Activated T-cell treated with anti-CD3 and anti-CD28 coated beads for 4 hours (primary cell): Measurements from ENCODE around the gene ASXL3.

Experiments
- DNase-seq: peaks from one replicate; pipeline ENCODE4 v3.0.0-alpha.2; 2020

The ASXL3 gene

DNA sequence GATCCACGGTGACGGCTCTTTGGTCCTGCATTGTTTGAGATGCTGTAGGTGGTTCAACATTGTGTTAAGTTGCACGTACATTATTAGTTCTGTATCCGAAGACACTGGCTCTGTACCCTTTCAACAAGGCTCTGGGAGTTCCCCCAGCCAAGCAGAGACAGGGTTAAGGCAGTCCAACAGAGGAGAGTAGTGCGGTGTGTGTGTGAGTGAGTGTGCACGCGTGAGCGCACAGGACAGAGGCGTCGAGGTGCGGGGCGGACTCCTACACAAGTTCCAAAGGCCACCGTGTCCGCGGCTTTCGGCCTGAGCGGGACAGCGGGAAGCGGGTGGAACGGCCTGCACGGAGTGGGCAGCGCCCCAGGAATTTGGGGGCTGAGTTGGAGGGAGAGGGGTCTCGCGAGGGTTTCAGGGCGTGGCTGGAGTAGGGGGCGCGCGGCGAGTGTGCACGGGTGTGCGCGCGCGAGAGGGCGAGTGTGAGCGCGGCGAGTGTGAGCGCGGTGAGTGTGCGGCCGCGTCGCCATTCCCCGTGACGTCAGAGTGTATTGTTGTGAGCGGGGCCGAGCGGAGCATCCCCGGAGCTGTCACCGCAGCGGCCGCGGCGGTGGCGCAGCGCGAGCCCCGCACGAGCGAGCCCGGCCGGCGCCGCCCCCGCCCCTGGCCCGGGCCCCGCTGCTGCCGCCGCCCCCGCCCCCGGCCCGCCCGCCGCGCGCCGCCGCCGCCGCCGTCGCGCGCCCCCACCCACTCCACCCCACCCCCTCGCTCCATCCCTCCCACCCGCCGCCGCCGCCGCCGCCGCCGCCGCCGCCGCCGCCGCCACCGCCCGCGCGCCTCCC, at the start of gene ASXL3:
Gene ASXL3, plus strand, starts transcription at position 535 of the 833 bp plus-strand sequence. CDS start 413 bp downstream, outside the sequence.
- no peak for DNase-seq

DNA sequence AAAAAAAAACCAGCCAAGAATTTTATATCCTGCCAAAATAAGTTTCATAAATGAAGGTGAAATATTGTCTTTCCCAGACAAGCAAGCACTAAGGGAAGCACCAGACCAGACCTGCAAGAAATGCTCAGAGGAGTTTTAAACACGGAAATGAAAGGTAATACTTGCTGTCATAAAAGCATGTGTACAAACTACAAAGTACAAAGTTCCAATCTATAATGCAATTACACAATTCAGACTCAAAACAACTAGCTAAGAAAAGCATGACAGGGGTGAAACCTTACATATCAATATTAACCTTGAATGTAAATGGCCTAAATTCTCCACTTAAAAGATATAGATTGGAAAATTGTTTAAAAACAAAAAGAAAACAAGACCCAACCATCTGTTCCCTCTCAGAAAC, 45.0 kb upstream of the ASXL3 start:
- no peak for DNase-seq

DNA sequence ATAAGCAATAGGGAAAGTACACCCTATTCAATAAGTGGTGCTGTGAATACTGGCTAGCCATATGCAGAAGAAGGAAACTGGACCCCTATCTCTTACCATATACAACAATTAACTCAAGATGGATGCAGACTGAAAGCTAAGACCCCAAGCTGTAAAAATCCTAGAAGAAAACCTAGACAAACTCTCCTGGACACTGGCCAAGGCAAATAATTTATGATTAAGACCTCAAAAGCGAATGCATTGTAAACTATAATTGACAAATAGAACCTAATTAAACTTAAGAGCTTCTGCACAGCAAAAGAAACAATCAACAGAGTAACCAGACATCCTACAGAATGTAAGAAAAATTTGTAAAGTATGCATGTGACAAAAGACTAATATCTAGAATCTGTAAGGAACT, 41.1 kb upstream of the ASXL3 start:
- DNase-seq = no peak

DNA sequence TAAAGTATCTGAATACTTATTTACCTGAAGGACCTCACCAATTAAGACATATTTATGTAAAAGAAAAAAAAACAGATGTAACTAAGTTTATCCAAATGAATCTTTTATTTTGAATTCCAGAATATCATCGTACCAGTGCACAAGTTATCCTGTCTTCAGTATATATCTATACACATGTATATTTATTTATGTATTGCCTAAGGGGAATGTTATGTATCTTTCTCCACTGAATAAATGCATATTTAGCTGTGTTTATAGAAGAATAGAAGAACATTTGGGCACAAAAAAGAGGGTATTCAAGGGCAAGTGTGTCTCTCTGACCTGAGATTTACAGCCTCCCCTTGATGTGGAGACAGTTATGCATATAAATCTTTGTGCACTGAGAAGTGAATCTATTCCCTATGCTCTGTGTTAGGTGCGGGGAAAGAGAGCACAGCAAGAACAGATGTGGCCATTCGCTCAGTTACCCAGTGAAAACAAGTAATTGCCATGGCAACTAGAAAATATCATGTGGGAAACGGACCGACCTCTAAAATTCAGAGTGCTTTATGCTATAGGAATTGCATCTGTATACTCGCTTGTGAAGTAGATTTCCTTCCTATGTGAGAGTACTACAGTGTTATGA, 39.5 kb upstream of the ASXL3 start:
- DNase-seq = no peak

DNA sequence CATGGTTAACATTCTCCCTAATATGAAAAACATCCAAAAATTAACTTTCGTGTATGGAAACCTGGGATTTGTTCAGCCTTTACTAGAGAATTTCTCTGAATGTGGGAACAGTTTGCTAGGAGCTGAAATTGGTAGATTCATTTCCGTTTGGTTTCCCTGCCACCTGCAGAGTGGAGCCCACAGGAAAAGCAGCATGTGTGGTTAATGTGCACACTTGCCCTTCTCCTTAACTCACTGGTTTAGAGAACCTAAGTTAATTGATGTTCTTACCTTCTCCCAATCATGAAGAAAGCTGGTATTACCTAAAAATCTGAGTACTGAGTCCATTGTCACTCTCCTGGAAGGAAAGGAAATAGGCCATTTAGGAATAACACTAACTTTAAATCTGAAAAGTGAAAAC, 37.6 kb upstream of the ASXL3 start:
- DNase-seq = no peak

DNA sequence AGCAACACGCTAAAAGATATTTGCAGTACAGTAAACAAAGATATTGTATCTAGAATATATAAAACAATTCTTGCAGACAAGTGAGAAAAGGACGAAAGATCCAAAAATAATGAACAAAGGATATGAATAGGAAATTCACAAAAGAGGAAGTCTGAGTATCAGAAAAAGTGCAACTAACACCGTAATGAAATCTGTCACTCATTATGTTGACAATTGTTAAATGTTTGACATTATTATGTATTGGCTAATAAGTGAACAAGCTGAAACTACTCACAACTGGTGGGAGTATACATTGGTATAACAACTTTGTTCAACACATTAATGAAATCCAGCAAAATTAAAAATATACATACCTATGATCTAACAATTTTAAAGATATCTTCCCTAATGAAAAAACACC, 36.7 kb upstream of the ASXL3 start:
- DNase-seq = no peak

DNA sequence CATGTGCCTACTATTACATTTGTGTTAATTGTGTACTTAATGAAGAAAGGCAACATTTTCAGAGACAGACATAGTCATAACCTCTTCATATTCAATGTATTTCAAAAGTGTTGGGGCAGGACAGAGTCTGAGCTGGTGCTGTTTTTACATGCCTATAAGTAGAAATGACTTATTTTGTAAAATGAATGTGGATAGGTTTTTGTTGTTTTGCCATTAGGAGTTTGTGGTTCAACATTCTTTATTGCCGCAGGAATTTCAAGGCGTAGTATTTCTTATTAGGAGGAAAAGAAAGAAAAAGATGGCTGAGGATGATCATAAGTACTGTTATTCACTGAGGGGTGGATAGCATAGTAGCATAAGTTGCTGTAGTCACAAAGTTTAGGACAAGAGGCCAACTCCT, 21.2 kb upstream of the ASXL3 start:
- DNase-seq = no peak

DNA sequence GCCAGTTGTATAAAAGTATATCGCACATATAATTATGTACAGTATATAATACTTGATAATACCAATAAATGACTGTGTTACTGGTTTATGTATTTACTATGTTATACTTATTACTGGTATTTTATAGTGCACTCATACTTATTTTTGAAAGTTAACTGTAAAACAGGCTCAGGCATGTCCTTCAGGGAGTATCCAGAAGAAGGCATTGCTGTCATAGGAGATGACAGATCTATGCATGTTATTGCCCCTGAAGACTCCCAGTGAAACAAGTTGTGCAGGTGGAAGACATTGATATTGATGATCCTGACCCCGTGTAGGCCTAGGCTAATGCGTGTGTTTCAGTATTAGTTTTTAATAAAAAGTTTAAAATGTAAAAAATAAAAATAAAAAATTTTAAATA, 20.3 kb upstream of the ASXL3 start:
- no peak for DNase-seq

DNA sequence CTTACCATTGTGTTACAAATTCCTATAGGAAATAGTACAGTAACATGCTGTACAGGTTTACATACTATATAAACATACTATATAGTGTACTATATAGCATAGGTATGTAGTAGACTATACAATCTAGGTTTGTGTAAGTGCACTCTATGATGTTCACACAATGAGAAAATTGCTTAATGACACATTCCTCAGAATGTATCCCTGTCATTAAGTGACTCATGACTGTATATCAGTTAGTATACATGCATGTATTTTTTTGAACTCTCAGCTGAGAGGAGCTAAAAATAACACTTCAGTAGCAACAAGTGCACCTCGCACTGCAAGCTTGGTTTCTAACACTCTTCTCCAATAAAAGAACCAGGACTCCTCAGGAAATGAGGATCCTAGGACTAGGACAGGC, 19.5 kb upstream of the ASXL3 start:
- no peak for DNase-seq

DNA sequence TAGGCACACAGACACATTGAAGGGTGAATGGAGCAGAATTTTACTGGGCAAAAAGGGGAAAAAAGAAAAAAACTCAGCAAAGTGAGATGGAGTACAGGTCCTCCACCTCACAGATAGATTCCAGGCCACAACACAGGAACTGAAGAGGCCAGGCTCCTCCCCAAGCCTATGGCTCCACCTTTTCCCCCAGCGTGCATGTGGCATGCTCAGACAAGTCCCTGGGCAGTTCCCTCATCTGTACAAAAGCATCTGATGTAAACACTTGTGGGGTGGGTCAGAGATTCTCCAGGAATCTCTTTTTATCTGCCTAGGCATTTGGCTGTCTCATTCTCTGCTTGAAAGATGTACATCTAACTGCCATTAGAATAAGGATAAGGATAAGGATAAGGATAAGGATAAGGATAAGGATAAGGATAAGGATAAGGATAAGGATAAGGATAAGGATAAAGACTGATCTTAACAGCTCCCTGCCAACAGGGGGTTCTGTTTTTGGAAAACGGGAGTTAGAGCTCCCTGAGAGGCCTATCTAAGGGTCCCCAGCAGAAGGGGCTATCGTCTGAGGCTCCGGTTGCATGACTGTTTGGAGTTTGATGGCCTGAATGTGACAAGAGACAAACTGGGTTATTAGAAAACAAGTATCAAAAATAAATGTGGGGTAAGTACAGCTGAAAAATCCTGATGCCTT, 17.2 kb upstream of the ASXL3 start:
- no peak for DNase-seq

DNA sequence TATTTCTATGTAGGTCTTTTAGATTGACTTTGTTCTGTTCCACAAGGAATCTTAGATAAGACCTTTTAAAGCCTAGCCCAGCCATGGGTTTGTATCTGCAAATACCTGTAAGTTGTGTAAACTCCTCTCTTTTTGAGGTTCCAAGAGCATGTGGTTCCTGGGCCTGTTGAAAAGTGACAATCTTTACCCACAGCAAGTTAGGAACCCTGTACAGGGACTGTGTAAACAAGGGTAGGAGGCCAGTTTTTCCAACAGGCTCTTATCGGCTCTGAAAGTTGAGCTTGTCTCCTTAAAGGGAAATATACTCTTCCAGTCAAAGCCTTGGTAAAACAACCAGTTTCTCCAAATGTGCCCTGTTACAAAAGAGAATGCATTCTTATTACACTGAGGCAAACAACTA, 15.3 kb upstream of the ASXL3 start:
- DNase-seq = no peak

DNA sequence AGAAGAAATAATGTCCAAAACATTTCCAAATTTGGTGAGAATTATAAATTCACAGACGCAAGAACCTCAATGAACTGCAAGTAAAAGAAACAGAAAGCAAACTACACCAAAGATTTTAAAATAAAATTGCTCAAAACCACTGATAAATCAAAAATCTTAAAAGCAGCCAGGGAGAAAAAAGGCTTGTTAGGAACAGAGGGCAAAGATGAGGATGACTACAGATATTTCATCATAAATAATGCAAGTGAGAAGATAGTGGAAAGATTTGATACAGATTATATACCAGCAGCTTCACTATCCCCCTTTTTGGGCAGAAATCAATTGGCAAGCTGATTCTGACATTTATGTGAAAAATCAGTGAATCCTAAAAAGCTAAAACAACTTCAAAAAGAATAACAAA, 10.3 kb upstream of the ASXL3 start:
- DNase-seq = no peak

DNA sequence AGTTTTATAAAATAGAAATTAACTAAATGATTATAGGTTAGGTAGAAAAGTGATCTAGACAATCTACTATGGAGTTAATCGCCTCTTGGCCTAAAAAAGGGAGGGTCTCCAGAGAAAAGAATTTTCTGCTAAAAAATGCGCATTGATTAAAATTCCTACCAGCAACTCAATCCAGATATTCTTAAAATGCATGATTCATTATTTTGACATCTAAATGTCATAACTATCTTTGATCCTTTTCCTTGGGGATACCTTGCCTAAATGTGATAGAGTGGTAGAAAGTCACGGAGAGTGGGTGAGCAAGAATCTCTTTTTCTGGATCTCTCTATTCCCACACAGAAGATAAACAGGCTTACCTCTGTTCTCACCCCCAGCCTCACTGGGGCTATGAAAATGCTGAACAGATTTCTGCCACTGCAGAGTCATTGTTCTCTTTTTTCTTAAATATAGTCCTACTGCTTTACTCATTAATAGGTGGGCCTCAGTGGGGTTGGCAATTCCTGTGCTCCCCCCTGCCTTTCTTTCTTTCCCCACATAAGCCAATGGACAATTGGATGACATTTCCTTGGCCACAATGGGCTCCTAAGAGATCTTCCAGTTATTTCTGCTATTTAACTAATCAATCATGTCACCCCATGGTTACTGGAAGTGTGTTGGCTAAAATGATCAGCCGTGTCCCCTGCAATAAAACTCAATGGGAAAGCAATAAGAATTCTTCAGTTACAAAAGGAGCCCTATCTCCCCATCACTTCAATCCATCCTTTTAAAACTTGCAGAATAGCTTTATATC, 5.8 kb upstream of the ASXL3 start:
- DNase-seq = no peak

DNA sequence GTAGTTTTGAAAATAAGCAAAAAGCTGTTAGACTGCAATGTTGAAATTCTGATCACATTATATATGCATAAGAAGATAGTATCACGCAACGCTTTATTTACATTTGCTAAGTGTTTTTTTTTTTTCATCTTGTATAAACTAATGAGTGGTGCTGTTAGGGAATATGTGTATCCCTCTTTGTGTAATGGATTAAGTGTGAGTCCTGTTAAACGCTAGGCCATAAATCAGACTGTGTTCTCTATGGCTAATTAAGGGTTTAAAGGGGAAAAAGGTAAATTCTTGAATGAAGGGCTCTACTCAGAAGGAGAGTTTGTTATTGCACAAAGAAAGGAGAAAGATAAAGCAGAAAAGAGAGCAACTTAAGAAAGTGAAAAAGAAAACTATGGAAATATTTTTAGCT, 4.8 kb upstream of the ASXL3 start:
- DNase-seq = no peak

DNA sequence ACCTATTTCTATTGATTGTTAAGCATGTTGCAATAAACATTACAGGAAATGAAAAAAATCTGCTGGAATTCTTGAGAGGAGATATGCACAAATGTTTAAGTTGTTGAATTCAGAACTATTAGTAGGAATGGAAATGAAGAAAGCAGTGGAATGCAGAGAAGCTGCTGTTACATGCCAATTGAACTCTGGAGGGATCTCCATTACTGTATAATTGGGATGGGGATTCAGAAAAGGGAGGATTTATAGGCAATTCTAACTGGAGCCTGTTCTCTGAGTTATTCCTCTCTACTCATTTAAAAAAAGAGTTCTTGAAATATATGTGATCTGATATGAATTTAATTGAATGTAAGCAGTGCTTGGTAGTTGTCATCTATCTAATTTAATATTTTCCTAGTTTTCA, 2.6 kb upstream of the ASXL3 start:
- no peak for DNase-seq

DNA sequence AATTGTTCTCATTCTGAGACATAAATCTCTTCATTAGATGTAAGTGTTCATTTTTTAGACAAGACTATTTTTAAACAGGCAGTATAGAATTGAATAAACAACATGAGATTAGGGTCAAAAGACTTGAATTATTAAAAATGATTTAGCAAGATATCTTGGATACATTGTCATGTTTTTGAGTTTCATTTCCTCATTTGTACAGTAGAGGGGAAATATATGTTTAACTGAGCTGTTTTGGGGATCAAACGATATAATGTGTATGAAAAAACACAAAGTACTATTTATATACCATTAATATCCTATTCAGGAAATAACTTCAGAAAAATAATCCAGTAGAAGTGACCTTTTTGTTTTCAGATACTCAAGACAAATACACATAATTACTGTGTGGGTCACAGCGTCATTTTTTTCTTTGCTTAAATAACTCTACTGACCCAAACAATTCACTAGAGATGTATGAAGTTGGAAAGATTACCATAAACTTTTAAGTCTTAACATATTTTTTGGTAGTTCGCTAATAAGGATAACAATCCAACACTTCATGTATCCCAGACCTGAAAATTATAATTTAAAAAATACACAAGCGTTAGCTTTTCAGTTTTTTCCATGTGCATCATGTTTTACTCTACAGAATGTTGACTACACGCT, 896 bp upstream of the ASXL3 start:
- no peak for DNase-seq

DNA sequence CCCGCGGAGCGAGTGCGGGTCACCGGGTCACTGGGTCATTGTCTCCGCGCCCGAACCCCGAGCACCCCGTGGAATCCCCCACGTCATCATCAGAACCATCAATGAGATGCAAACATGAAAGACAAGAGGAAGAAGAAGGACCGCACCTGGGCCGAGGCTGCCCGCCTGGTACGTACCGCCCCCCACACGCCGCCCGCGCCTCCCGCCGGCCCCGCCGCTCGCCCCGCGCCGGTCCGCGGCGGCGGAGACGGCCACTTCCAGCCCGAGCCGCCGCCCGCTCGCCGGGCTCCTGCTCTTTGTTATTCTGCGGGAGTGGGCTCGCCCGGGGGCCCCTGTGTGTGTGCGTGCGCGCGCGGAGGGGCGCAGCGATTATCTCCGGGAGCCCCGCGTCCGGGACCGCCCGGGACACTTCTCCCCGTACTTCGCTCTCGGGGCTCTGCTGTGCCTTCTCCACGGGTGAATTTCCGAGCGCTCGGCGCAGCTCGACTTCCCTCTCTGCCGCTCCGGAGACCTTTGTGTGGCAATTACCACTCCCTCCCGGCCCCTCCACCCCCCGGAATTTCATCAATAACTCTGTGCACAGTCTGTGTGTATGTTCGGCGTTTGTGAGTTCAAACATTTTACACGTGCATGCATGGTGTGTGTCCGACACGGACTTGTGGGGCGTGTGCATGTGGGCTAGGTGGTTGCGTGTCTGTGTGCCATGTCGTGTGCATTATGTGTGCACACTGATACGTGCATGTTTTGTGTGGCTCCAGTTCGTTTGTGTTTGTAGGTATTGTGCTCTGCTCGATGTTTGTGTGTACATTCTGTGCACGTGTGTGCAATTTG, 714 bp downstream of the ASXL3 start:
- DNase-seq = no peak

DNA sequence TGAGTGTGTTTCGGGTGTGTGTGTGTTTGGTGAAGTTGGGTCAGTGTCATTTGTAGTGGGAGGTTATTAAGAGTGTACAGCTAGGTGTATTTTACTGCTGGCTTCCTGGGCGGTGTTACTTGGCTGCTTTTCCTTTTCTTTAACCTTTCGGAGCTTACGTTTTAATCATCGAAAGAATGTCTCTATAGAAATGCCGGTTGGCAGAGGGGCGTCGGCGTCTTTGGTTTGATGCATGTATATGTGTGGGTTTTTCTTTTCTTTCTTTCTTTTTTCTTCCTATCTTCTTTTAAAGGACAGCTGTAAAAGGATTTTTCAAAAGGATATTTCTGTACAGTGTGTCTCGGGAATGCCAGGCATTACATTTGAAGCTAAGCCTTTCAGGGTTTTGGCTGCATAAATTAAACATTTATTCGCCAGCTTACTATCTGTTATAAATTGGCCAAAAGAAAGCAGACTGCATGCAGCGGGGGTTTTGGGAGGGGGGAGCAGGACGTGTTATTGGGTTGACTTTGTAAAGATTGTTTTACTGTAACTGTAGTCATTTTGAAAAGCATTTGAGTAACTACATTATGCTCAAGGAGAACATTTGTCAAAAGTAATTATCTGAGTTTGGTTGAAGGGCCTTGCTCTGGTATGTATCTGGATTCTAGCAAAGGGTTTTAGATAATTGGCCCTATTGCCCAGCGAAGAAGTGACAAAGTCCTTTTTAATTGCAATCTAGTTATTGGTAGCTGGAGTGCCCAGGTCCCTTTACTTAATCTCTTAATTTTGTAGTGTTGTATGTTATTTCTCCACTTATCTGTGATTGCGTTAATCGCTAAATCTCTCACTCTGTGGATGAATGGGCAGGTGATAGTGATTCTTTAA, 1.6 kb downstream of the ASXL3 start:
- no peak for DNase-seq

DNA sequence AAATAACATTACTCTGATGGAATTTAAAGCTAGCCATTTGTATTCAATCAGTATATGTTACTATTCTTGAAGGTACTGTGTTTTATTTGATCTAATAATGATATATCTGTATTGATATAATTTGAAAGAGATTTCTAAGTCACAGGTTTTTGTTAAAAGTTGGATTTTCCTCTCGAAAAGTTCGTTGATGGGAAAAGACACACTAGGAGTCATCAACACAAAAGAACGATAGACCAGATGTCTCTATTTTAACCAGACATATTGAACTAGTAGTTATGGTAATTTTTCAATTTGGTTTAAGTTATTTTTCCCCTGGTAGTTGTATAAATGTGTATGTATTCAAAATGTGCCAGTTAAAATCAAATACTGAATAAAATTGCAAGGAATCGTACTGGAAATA, 2.5 kb downstream of the ASXL3 start:
- no peak for DNase-seq

DNA sequence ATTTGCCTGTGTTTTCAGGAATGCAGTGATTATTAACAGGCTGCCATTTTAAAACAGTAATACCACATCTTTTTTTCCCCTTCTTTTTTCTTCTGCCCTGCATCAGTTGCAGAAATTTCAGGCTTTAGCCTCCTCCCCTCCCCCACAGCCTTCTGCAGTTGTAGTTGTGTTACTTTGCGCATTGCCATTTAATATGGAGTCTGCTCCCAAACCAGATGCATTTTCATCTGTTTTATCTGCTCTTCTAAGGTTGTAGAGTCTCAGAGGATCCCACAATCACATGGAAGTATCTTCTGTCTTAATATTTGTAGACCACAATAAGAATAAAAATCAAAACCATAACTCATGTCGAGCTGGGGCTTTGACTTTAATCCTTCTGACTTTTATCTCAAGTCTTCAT, 3.8 kb downstream of the ASXL3 start:
- no peak for DNase-seq

DNA sequence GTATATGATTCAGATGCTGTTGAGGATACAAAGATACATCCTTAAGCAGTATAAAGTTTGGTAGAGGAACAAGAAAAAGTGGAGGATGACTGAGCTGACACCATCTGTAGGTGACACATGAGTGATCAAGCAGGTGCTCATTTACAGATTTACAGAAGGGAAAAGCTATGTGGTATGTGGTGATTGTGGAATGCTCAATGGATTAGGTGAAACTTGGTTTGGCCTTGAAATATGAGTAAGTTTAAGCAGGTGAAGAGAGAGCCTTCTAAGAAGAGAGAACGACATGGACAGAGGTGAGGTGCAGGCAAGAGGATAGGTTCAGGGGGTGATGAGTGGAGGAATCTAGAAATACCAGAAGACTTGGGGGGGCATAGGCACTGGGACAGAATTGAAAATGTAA, 5.9 kb downstream of the ASXL3 start:
- DNase-seq = no peak
